SK-N-SH (cell line): ENCODE results near the gene UBTFL1.

Experiments used
- CTCF ChIP-seq: fragments of 200-600 bp; sonication (generic); IDR thresholded peaks from 2 replicates; pipeline ENCODE4 v1.6.1; 2017; ENCODE audit warnings: antibody characterized with exemption, mild to moderate bottlenecking, moderate library complexity
- EZH2phosphoT487 ChIP-seq: fragments of 200-600 bp; sonication (generic); IDR thresholded peaks from 2 replicates; pipeline ENCODE4 v1.6.1; 2017; ENCODE audit warnings: low read depth, mixed run types, mild to moderate bottlenecking, antibody characterized with exemption, moderate library complexity, borderline replicate concordance
- NFIC ChIP-seq: IDR thresholded peaks from 2 replicates; pipeline ENCODE4 v1.4.0; 2012; ENCODE audit warnings: borderline replicate concordance
- NRF1 ChIP-seq: IDR thresholded peaks from 2 replicates; pipeline ENCODE4 v1.6.1; 2012; ENCODE audit warnings: low read depth, mild to moderate bottlenecking, low read length
- POLR2AphosphoS5 ChIP-seq: IDR thresholded peaks from 2 replicates; pipeline ENCODE4 v1.6.1; 2012; ENCODE audit warnings: low read depth, low read length
- SMC3 ChIP-seq: IDR thresholded peaks from 2 replicates; pipeline ENCODE4 v1.6.1; 2012; ENCODE audit warnings: low read depth, low read length, improper control_type of control experiment
- TCF12 ChIP-seq: IDR thresholded peaks from 2 replicates; pipeline ENCODE4 v1.4.0; 2012

GRCh38 chr11:90134478-90135003, 48.8 kb downstream of the UBTFL1 start, which contains the start of gene NAALAD2:
- TF ChIP-seq NFIC: peak; percentile 9; the same call in 1 of the 2 replicates
- TF ChIP-seq EZH2phosphoT487: no peak
- no peak for TF ChIP-seq CTCF
- TF ChIP-seq NRF1: no peak
- TF ChIP-seq SMC3: no peak
- no peak for TF ChIP-seq POLR2AphosphoS5
- no peak for TF ChIP-seq TCF12
